Ishikawa (cell line): ENCODE measurements around the gene MAGEB1.

Source experiments
- CEBPB ChIP-seq: IDR thresholded peaks from 2 replicates; pipeline ENCODE4 v1.6.1; 2012
- CREB1 ChIP-seq: IDR thresholded peaks from 2 replicates; pipeline ENCODE4 v1.6.1; 2012; ENCODE audit warnings: low read depth
- EGR1 ChIP-seq: IDR thresholded peaks from 2 replicates; pipeline ENCODE4 v1.6.1; 2012
- EP300 ChIP-seq: IDR thresholded peaks from 2 replicates; pipeline ENCODE4 v1.6.1; 2012; ENCODE audit warnings: borderline replicate concordance
- FOXM1 ChIP-seq: IDR thresholded peaks from 2 replicates; pipeline ENCODE4 v1.6.1; 2012; ENCODE audit warnings: low read depth, borderline replicate concordance
- MAX ChIP-seq: IDR thresholded peaks from 2 replicates; pipeline ENCODE4 v1.6.1; 2012
- NFIC ChIP-seq: IDR thresholded peaks from 2 replicates; pipeline ENCODE4 v1.6.1; 2012
- RAD21 ChIP-seq: IDR thresholded peaks from 2 replicates; pipeline ENCODE4 v1.6.1; 2012; ENCODE audit warnings: low read depth
- REST ChIP-seq: IDR thresholded peaks from 2 replicates; pipeline ENCODE4 v1.6.1; 2012; ENCODE audit warnings: low read depth, mild to moderate bottlenecking
- TAF1 ChIP-seq: IDR thresholded peaks from 2 replicates; pipeline ENCODE4 v1.6.1; 2012; ENCODE audit warnings: low read depth, mild to moderate bottlenecking
- TCF12 ChIP-seq: IDR thresholded peaks from 2 replicates; pipeline ENCODE4 v1.6.1; 2012; ENCODE audit warnings: low read depth
- TEAD4 ChIP-seq: IDR thresholded peaks from 2 replicates; pipeline ENCODE4 v1.6.1; 2012
- USF1 ChIP-seq: IDR thresholded peaks from 2 replicates; pipeline ENCODE4 v1.6.1; 2012
- YY1 ChIP-seq: IDR thresholded peaks from 2 replicates; pipeline ENCODE4 v1.6.1; 2012; ENCODE audit warnings: low read depth
- ZBTB7A ChIP-seq: IDR thresholded peaks from 2 replicates; pipeline ENCODE4 v1.6.1; 2012; ENCODE audit warnings: low read depth

MAGEB1 gene

GRCh38 chrX:30219372-30219771 lies 27.6 kb upstream of the MAGEB1 start:
- TF ChIP-seq MAX, result no peak
- TF ChIP-seq RAD21, result no peak
- no peak for TF ChIP-seq TAF1

- no peak for TF ChIP-seq CEBPB
- TF ChIP-seq NFIC, result no peak
- no peak for TF ChIP-seq EP300
- no peak for TF ChIP-seq TAF1
- no peak for TF ChIP-seq CREB1
- no peak for TF ChIP-seq USF1
- TF ChIP-seq ZBTB7A, result no peak
- no peak for TF ChIP-seq TCF12
- TF ChIP-seq FOXM1, result no peak
- no peak for TF ChIP-seq REST
- TF ChIP-seq YY1, result no peak
- TF ChIP-seq MAX, result no peak
- no peak for TF ChIP-seq TEAD4
- TF ChIP-seq RAD21, result no peak
- TF ChIP-seq EGR1, result no peak
These were observed 26.3 kb upstream of the MAGEB1 start for GRCh38 chrX:30220661-30221060.

GRCh38 chrX:30224536-30224935 lies 22.4 kb upstream of the MAGEB1 start:
- TF ChIP-seq USF1, result no peak
- no peak for TF ChIP-seq EP300

GRCh38 chrX:30228526-30228925 lies 18.4 kb upstream of the MAGEB1 start:
- no peak for TF ChIP-seq EP300
- TF ChIP-seq ZBTB7A, result no peak
- no peak for TF ChIP-seq CEBPB
- TF ChIP-seq RAD21, result no peak
- TF ChIP-seq USF1, result no peak
- TF ChIP-seq TCF12, result no peak
- TF ChIP-seq EGR1, result no peak
- no peak for TF ChIP-seq TAF1
- no peak for TF ChIP-seq REST
- no peak for TF ChIP-seq MAX
- no peak for TF ChIP-seq CREB1
- TF ChIP-seq NFIC, result no peak

- no peak for TF ChIP-seq EP300
- no peak for TF ChIP-seq RAD21
- no peak for TF ChIP-seq NFIC
- no peak for TF ChIP-seq TAF1
These were observed 16.6 kb upstream of the MAGEB1 start, which contains the start of gene MAGEB3 for GRCh38 chrX:30230395-30230794. MAGEB3 (plus strand) TSS chrX:30230657; CDS start chrX:30235925, 5,268 bp downstream.

GRCh38 chrX:30241724-30242415 lies 5.1 kb upstream of the MAGEB1 start, which contains the start of gene MAGEB4:
MAGEB4 (plus strand) TSS chrX:30242000; CDS start chrX:30242136, 136 bp downstream.
- TF ChIP-seq TAF1 (no peak), CEBPB (no peak), MAX (no peak), RAD21 (no peak), USF1 (no peak)
